ENCODE data around the gene ESD.

DNA sequence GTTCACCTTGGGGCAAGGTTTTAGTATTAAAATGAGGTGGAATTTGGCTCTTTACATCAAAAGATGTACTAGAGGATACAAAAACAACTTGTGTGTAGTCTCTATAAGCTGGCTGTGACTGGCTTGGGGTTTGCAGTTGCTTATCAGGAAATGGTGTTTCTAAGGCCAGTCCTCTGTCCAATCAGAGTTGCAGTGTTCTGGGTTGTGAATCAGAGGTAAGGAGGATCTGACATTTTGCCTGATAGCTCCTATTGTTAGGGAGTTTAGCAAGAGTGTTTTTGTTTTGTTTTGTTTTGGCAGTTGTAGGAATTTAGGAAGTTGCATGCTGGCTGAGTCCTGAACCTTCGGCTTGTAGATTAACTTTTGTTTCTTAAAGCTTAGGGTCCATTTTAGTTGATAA is 20.1 kb upstream of the ESD start:
- no peak for TF ChIP-seq EZH2phosphoT487 (IDR thresholded peaks at IDR 0.05; ENCODE audit: insufficient read depth, low read depth)
- no peak for TF ChIP-seq EZH2 (IDR thresholded peaks at IDR 0.05; ENCODE audit: insufficient read depth, poor library complexity, severe bottlenecking)

Data from GM23248 (cell line).